Measurements from ENCODE around the gene SRSF4.
"Not testable (repeated sequence)": the region's sequence is repeated elsewhere in the genome, so short reads cannot be mapped to it uniquely, and the experiment has no call there.

The SRSF4 gene

GRCh38 chr1:29124366-29125236 lies 57.1 kb downstream of the SRSF4 start:
- peak; percentile 69 for DNase-seq (ENCODE audit: low spot score)

- peak; percentile 53 for DNase-seq (ENCODE audit: low spot score)
Observed at GRCh38 chr1:29123887-29124365, 57.8 kb downstream of the SRSF4 start, which contains the start of gene TMEM200B. Gene TMEM200B (minus strand): TSS chr1:29123903. CDS start chr1:29121828, 2,075 bp downstream.

GRCh38 chr1:29123053-29123886 lies 58.4 kb downstream of the SRSF4 start:
- peak; percentile 50 for DNase-seq (ENCODE audit: low spot score)

- peak; percentile 41 for DNase-seq (ENCODE audit: low spot score)
Observed at GRCh38 chr1:29122682-29123052, 59.0 kb downstream of the SRSF4 start.

GRCh38 chr1:29121936-29122681 lies 59.6 kb downstream of the SRSF4 start:
- peak; percentile 69 for DNase-seq (ENCODE audit: low spot score)

- DNase-seq (ENCODE audit: low spot score), result peak; percentile 78
Observed at GRCh38 chr1:29121516-29121935, 60.2 kb downstream of the SRSF4 start.

GRCh38 chr1:29120947-29121485 lies 60.7 kb downstream of the SRSF4 start:
- peak; percentile 90 for DNase-seq (ENCODE audit: low spot score)

GRCh38 chr1:29120367-29120766 lies 61.3 kb downstream of the SRSF4 start:
- DNase-seq (ENCODE audit: low spot score), result no peak

- DNase-seq (ENCODE audit: low spot score), result no peak
Observed at GRCh38 chr1:29119121-29119929, 62.4 kb downstream of the SRSF4 start.

GRCh38 chr1:29117381-29117780 lies 64.3 kb downstream of the SRSF4 start:
- DNase-seq (ENCODE audit: low spot score), result no peak

- DNase-seq (ENCODE audit: low spot score), result no peak
Observed at GRCh38 chr1:29114654-29115053, 67.0 kb downstream of the SRSF4 start.

GRCh38 chr1:29113413-29114117 lies 68.1 kb downstream of the SRSF4 start:
- DNase-seq (ENCODE audit: low spot score), result no peak

- DNase-seq (ENCODE audit: low spot score), result no peak
Observed at GRCh38 chr1:29112705-29113412, 68.8 kb downstream of the SRSF4 start.

- DNase-seq (ENCODE audit: low spot score), result not testable (repeated sequence)
Observed at GRCh38 chr1:29108041-29108440, 73.7 kb downstream of the SRSF4 start.

- no peak for DNase-seq (ENCODE audit: low spot score)
Observed at GRCh38 chr1:29105822-29106221, 75.9 kb downstream of the SRSF4 start.

GRCh38 chr1:29100487-29100886 lies 81.2 kb downstream of the SRSF4 start:
- DNase-seq (ENCODE audit: low spot score), result no peak

GRCh38 chr1:29099286-29099685 lies 82.4 kb downstream of the SRSF4 start:
- DNase-seq (ENCODE audit: low spot score), result no peak
